ENCODE data around the gene ZXDA.

ZXDA gene

DNA sequence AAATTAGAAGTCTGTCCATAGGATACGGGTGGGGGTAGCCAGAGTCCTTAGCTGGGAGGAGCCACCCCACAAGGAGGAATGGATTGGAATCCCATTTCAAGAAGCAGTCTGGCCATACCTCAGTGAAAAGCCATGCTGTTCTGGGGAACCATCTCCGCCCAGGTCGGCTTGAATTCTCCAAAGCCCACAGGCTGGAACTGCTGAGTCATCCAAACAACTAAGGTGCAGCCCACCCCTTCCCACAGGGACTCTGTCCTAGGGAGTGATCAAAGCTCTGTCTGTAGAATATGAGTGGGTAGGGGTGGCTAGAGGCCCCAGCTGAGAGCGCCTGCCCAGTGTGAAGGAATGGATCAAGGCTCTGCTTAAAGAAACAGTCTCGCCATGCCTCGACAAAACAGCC is 38.8 kb downstream of the ZXDA start:
- Histone ChIP-seq H3K4me1 (ENCODE audit: control insufficient read depth, insufficient read depth, low read length) (no peaks in the 10 kb centered on the region), H3K36me3 (ENCODE audit: control insufficient read depth, insufficient read depth, low read length) (no peaks in the 10 kb centered on the region), H3K27me3 (ENCODE audit: control insufficient read depth, insufficient read depth, low read length) (no peaks in the 10 kb centered on the region), H3K9me3 (ENCODE audit: control insufficient read depth, insufficient read depth, low read length) (no peaks in the 10 kb centered on the region; the same call in 1 of the 2 replicates), H3K27ac (ENCODE audit: low read length) (no peak overlapping the region), H3K4me3 (ENCODE audit: low read length) (no peak overlapping the region)
- WGBS (ENCODE audit: insufficient coverage, insufficient read length): no CpG with 5 or more reads among the region's 6 CpGs
- DNase-seq (ENCODE audit: low read depth, low spot score): no peak

Data from iPS DF 6.9 (cell line).